Measurements from ENCODE around the gene HSF4.
"Not testable (repeated sequence)": the region's sequence is repeated elsewhere in the genome, so short reads cannot be mapped to it uniquely, and the experiment has no call there.

Gene HSF4

GRCh38 chr16:67164599-67165061, at the start of gene HSF4:
TSS of gene HSF4 (plus strand) at chr16:67164745. CDS start at chr16:67164812, 67 bp downstream.
- no peak for DNase-seq

GRCh38 chr16:67114793-67115192, 49.8 kb upstream of the HSF4 start:
- DNase-seq: no peak

- DNase-seq: no peak
Measured at GRCh38 chr16:67115639-67116038, 48.9 kb upstream of the HSF4 start.

GRCh38 chr16:67116388-67117311, 47.9 kb upstream of the HSF4 start:
- peak; percentile 60 for DNase-seq

GRCh38 chr16:67117716-67118115, 46.8 kb upstream of the HSF4 start:
- DNase-seq: no peak

GRCh38 chr16:67120025-67120424, 44.5 kb upstream of the HSF4 start:
- DNase-seq: no peak

GRCh38 chr16:67122799-67123198, 41.7 kb upstream of the HSF4 start:
- not testable (repeated sequence) for DNase-seq

- DNase-seq: no peak
Measured at GRCh38 chr16:67128417-67128816, 36.1 kb upstream of the HSF4 start.

- DNase-seq: no peak
Measured at GRCh38 chr16:67128887-67129286, 35.7 kb upstream of the HSF4 start.

- DNase-seq: no peak
Measured at GRCh38 chr16:67129422-67129821, 35.1 kb upstream of the HSF4 start.

- no peak for DNase-seq
Measured at GRCh38 chr16:67137605-67138004, 26.9 kb upstream of the HSF4 start.

- no peak for DNase-seq
Measured at GRCh38 chr16:67141391-67141790, 23.2 kb upstream of the HSF4 start.

- DNase-seq: no peak
Measured at GRCh38 chr16:67142342-67142741, 22.2 kb upstream of the HSF4 start.

- no peak for DNase-seq
Measured at GRCh38 chr16:67144943-67145342, 19.6 kb upstream of the HSF4 start.

- DNase-seq: no peak
Measured at GRCh38 chr16:67145746-67146145, 18.8 kb upstream of the HSF4 start.

GRCh38 chr16:67146523-67147357, 17.8 kb upstream of the HSF4 start:
- DNase-seq: no peak

- DNase-seq: no peak
Measured at GRCh38 chr16:67147437-67148140, 17.0 kb upstream of the HSF4 start.

- no peak for DNase-seq
Measured at GRCh38 chr16:67148221-67148620, 16.3 kb upstream of the HSF4 start.

- no peak for DNase-seq
Measured at GRCh38 chr16:67148656-67149275, 15.8 kb upstream of the HSF4 start.

- DNase-seq: no peak
Measured at GRCh38 chr16:67149276-67150046, 15.1 kb upstream of the HSF4 start.

- no peak for DNase-seq
Measured at GRCh38 chr16:67150047-67150832, 14.3 kb upstream of the HSF4 start.

Measured in MV-4-11 (cell line).